ENCODE results near the gene BRD3OS. TPM values are rescaled to one million over a fixed set of nuclear protein-coding genes. Genes with fewer than 3 reads are reported as not detected.

The BRD3OS gene
- total and polyA plus RNA-seq, 2 donors (not counting 1 experiment from before 2014, with no cell fraction given): 12.0 to 25.3 TPM

DNA sequence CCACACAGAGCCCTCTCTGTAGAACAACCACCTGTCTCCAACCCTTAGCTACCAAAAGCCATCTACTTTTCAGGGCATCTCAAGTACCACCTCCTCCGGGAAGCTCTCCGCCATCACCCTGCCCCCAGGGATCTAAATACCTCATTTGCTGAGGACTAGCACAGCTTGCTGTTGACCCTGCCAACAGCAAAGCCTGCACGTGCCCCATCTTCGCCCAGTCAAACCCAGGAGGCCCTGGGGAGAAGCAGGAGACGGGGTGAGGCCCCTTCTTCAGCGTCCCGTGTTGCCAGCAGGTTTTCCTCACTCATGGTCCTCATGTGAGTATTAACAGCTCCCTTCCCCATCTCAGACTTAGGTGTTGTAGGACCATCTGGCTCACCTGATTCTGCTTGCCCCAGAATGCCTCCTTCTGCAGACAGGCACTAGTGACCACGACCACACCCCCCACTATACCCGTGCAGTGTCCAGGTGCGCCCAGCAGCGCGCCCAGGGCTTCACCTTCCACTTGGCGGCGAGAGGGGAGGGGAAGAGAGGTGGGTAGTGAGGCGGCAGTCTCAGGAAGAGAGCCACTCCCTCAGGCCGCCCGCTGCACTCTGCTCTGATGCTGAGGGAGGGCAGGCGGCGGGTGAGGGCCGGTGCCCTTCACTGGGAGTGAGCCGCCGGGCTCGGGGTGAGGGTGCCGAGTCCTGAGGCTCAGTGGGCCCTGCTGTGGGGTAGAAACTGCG is 44.3 kb upstream of the BRD3OS start:
- Histone ChIP-seq H3K9ac (ENCODE audit: low read length) (no peak overlapping the region), H2AFZ (ENCODE audit: insufficient read depth, low read depth, low read length, poor library complexity, severe bottlenecking) (no peak overlapping the region), H3K27me3 (replicated peaks in 1 of 4; ENCODE audit: control extremely low read depth in 1 of 4, control insufficient read depth in 3 of 4, insufficient read depth in 4 of 4, low read length in 3 of 4) (no peaks in the 10 kb centered on the region), H4K20me1 (ENCODE audit: control insufficient read depth, insufficient read depth, low read length, poor library complexity, severe bottlenecking) (peaks cover 100% of the 10 kb centered on the region), H3K79me2 (ENCODE audit: control insufficient read depth, insufficient read depth, low read length) (peaks cover 100% of the 10 kb centered on the region), H3K4me1 (ENCODE audit: control insufficient read depth in 2 of 2, insufficient read depth in 2 of 2, low read length in 2 of 2) (peaks cover 40 to 51% of the 10 kb centered on the region in 2 donors), H3K27ac (ENCODE audit: low read length in 2 of 2) (peak overlapping the region in 1 of 2 donors; percentile 65), H3K4me2 (replicated peaks; ENCODE audit: low read depth, low read length, poor library complexity, severe bottlenecking) (peak overlapping the region; percentile 87), H3K4me3 (ENCODE audit: control extremely low read depth in 1 of 5, extremely low read depth in 1 of 5, insufficient read depth in 1 of 5, low read depth in 2 of 5, low read length in 4 of 5) (no peak overlapping the region), H3K9me3 (ENCODE audit: control extremely low read depth in 1 of 3, control insufficient read depth in 2 of 3, insufficient read depth in 1 of 3, low read length in 2 of 3) (no peaks in the 10 kb centered on the region), H3K36me3 (replicated peaks in 1 of 2; ENCODE audit: control extremely low read depth in 1 of 2, control insufficient read depth in 1 of 2, extremely low read depth in 1 of 2, insufficient read depth in 2 of 2, low read length in 1 of 2) (peaks cover 0 to 9% of the 10 kb centered on the region in 2 experiments)
- no peaks in the 10 kb centered on the region for H3K9me3 Mint-ChIP-seq (ENCODE audit: insufficient read depth)
- H3K27me3 Mint-ChIP-seq: no peaks in the 10 kb centered on the region
- ChIA-PET POLR2A (interaction anchor here (0.7 to 1.4 kb wide), 2 partner anchors 25 to 26 kb away, joined by 3 read pairs; no protein-coding TSS in a partner anchor), CTCF (interaction anchor here (1.7 kb wide), 1 partner anchor 13 kb away, joined by 9 read pairs; no protein-coding TSS in a partner anchor)
- H3K27ac Mint-ChIP-seq: peak overlapping the region; percentile 71
- DNase-seq: no peak
- TF ChIP-seq CTCF (IDR thresholded peaks at IDR 0.05) (no peak), EZH2 (IDR thresholded peaks at IDR 0.05; ENCODE audit: borderline replicate concordance, insufficient read depth, low read depth, low read length, poor library complexity, severe bottlenecking) (no peak)
- intact Hi-C loops (cut with micrococcal nuclease): no loop called here
- ATAC-seq (ENCODE audit: low read depth): no peak
- WGBS (ENCODE audit: insufficient coverage): 99% methylated on average over 10 of the region's 25 CpGs
- peak overlapping the region; percentile 80 for H3K4me3 Mint-ChIP-seq
- H3K4me1 Mint-ChIP-seq: peaks cover 74% of the 10 kb centered on the region

GRCh38 chr9:133981589-133981957 is 43.7 kb upstream of the BRD3OS start:
- H3K4me1 ChIP-seq (ENCODE audit: control insufficient read depth in 2 of 2, insufficient read depth in 2 of 2, low read length in 2 of 2): peaks cover 40 to 50% of the 10 kb centered on the region in 2 donors
- peaks cover 100% of the 10 kb centered on the region for H4K20me1 ChIP-seq (ENCODE audit: control insufficient read depth, insufficient read depth, low read length, poor library complexity, severe bottlenecking)
- H3K4me3 ChIP-seq (ENCODE audit: control extremely low read depth in 1 of 5, extremely low read depth in 1 of 5, insufficient read depth in 1 of 5, low read depth in 2 of 5, low read length in 4 of 5): no peak overlapping the region
- H2AFZ ChIP-seq (ENCODE audit: insufficient read depth, low read depth, low read length, poor library complexity, severe bottlenecking): no peak overlapping the region
- H3K36me3 ChIP-seq (replicated peaks in 1 of 2; ENCODE audit: control extremely low read depth in 1 of 2, control insufficient read depth in 1 of 2, extremely low read depth in 1 of 2, insufficient read depth in 2 of 2, low read length in 1 of 2): peaks cover 0 to 9% of the 10 kb centered on the region in 2 experiments
- peak overlapping the region; percentile 87 for H3K4me2 ChIP-seq (replicated peaks; ENCODE audit: low read depth, low read length, poor library complexity, severe bottlenecking)
- Mint-ChIP-seq H3K4me1 (peaks cover 77% of the 10 kb centered on the region), H3K4me3 (no peak overlapping the region), H3K9me3 (ENCODE audit: insufficient read depth) (no peaks in the 10 kb centered on the region), H3K27ac (peak overlapping the region; percentile 37), H3K27me3 (no peaks in the 10 kb centered on the region)
- H3K79me2 ChIP-seq (ENCODE audit: control insufficient read depth, insufficient read depth, low read length): peaks cover 100% of the 10 kb centered on the region
- WGBS (ENCODE audit: insufficient coverage): 97% methylated on average over 13 of the region's 14 CpGs
- peak overlapping the region in 1 of 2 donors; percentile 65 for H3K27ac ChIP-seq (ENCODE audit: low read length in 2 of 2)
- ChIA-PET CTCF (no interaction called here), POLR2A (no interaction called here)
- H3K9me3 ChIP-seq (ENCODE audit: control extremely low read depth in 1 of 3, control insufficient read depth in 2 of 3, insufficient read depth in 1 of 3, low read length in 2 of 3): no peaks in the 10 kb centered on the region
- intact Hi-C loops (cut with micrococcal nuclease): no loop called here
- H3K9ac ChIP-seq (ENCODE audit: low read length): no peak overlapping the region
- no peak for TF ChIP-seq CTCF (IDR thresholded peaks at IDR 0.05)
- TF ChIP-seq EZH2 (IDR thresholded peaks at IDR 0.05; ENCODE audit: borderline replicate concordance, insufficient read depth, low read depth, low read length, poor library complexity, severe bottlenecking): no peak
- DNase-seq (no peak), ATAC-seq (ENCODE audit: low read depth) (no peak)
- H3K27me3 ChIP-seq (replicated peaks in 1 of 4; ENCODE audit: control extremely low read depth in 1 of 4, control insufficient read depth in 3 of 4, insufficient read depth in 4 of 4, low read length in 3 of 4): no peaks in the 10 kb centered on the region
